Dedifferentiated amniotic fluid mesenchymal stem cell (primary cell): ENCODE measurements around the gene CLINT1.
"Not testable (repeated sequence)": the region's sequence is repeated elsewhere in the genome, so short reads cannot be mapped to it uniquely, and the experiment has no call there.

ENCODE experiments used
- DNase-seq: peaks from one replicate; pipeline ENCODE4 v3.0.0-alpha.2; 2016; ENCODE audit errors: extremely low spot score

CLINT1 gene

DNA sequence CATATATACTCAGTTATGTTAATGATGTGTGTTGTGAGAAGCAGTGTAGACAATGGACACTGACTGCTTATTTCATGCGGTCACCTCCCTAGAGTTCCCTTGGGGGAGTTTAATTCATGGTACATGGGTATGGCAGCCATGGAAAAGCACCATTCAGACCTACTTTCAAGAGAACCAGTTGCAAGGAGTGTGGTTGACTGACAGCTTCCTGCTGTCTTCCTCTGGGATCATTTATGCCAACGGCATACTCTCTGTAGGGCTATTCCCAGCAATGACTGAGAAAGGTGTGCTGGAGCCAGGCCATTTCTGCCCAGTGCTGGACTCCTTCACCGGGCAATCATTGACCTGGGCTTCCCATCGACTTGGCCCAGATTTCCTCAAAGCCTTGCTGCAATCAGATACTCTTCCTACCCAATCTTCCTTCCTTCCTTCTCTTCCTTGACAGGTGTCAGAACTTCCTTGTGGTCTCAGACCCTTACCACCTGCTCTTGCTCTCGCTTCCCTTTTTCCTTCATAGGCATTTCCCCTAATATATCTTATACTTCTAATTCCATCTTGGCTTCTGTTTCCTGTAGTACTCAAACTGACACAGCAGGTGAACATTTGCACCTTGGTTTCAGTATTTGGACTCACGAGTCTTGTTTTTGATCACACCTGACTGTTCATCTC lies 3.4 kb upstream of the CLINT1 start:
- no peak for DNase-seq

DNA sequence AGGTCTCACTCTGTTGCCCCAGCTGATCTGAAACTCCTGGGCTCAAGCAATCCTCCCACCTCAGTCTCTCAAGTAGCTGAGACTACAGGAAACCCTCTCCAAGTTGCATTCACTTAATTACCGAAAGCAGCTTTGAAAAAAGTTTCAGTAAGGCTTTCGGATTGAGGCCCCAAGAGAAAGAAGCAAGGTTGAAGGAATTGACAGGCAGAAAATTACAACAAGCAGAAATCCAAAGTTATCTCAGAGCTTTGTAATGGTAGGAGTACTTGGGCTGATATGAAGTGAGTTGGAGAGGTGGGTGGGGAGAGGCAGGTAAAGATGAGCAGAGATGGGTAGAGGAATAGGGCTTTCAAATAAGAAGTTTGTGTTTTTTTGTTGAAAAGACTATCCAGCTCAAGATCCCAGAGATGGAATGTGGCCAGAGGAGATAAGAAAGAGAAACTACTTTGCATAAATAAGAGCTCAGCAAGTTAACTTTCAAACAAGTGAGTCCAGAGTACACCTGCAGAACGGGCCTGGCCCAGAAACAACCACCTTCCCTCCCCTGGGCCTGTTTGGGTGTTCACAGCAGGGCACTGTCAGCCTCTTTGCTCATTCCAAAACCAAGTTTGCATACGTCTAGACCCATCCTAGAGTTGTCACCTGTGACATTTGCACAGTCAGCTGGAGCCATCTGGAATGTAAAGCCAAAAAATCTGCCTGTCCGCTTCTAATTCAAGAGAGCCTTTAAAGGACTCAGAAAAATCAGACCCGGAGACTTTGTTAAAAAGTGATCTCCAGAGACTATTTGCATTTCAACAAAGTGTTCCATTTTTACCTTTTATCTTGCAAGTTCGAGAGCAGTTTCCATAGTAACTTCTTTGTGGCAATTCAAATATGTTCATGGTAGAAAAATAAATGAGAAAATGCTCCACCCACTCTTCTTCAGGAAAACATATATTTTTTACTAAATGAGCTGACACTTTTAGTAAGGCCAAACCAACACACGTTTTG lies 2.2 kb upstream of the CLINT1 start:
- no peak for DNase-seq

DNA sequence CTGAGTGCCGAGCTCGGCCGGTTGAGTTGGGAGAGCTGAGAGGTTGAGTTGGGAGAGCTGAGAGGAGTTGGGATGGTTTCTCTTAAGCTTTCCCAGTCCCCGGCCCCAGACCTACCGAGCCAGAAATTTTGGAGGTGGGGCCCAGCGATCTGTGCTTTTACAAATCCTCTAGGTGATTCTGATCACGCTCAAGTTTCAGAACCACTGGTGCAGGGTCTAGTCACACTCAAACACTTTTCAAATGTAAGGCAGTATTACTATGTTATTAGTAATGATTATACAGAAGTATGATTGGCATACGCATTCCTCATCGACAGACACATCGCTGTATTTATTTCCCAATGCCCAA lies 256 bp upstream of the CLINT1 start:
- DNase-seq: no peak

DNA sequence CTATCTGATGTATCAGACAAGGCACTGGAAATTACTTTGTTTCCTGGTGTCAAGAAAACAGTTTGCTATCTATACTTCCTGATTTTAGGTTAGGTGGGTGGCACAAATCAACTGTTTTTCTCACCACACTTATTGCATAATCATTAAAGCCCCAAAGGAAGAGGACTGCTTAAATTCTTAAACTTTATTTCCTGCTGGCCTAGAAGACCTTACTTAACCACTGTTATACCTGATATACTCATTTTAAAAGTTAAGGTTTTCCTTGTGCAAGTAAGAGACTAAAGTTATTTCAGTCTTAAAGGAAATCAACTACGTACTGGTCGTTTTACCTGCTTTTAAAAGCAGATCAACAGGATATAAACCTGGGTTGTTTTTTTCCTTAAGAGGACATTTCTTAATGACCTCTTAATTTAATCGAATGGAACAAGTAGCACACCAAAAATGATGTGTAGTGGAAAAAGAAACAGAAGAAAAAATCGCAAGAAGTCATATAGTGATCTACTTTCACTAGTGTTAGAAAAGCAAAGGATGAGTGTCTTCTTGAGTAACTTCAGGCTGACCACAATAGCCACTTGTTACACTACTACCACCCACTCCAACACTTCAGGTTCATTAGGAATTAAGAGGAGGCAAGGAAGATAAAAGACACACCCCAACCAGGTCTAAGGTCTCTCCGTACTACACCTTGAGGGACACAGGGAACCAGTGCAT lies 974 bp downstream of the CLINT1 start:
- DNase-seq: no peak

DNA sequence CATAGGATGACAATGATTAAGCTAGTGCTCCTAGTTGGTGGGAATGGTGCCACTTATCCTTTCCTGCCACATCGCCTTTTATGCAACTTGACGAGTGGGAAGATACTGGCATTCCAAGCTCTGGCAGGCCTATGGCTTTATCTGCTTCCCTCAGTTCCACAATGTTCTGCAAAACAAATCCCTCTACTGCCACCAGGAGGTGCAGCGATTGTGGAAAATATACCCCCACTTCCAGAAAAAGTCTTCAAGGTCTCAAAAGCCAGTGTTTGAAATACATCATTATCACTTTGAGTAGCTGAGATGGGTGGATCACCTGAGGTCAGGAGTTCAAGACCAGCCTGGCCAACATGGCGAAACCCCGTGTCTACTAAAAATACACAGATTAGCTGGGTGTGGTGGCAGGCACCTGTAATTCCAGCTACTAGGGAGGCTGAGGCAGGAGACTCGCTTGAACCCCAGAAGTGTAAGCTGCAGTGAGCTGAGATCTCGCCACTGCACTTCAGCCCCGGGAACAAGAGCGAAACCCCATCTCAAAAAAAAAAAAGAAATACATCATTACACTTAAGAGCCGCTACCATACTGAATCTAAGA lies 3.4 kb downstream of the CLINT1 start:
- DNase-seq: peak; percentile 72

DNA sequence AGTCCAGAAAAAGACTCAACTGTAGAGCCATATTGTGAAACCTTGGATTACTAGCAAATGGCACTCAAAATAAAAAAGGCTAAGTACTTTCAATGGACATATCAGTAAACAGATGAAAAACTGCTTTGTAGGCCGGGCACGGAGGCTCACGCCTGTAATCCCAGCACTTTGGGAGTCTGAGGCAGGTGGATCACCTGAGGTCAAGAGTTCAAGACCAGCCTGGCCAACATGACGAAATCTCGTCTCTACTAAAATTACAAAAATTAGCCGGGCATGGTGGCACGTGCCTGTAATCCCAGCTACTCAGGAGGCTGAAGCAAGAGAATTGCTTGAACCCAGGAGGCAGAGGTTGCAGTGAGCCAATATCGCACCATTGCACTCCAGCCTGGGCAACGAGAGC lies 5.6 kb downstream of the CLINT1 start:
- DNase-seq: not testable (repeated sequence)

DNA sequence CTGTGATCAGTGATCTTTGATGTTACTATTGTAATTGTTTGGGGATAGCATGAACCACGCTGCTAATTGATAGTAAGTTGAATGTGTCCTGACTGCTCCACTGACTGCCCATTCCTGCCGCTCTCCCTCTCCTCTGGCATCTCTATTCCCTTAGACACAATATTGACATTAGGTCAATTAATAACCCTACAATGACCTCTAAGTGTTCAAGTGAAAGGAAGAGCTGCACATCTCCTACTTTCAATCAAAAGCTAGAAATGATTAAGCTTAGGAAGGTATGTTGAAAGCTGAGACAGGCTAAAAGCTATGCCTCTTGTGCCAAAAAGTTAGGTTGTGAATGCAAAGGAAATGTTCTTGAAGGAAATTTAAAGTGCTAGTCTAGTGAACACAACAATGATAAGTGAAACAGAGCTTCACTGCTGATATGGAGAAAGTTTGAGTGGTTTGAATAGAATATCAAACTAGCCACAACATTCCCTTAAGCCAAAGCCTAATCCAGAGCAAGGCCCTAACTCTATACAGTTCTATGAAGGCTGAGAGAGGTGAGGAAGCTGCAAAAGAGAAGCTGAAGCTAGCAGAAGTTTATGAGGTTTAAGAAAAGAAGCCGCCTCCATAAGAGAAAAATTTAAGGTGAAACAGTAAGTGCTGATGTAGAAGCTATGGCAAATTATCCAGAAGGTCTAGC lies 12.9 kb downstream of the CLINT1 start:
- DNase-seq: no peak

DNA sequence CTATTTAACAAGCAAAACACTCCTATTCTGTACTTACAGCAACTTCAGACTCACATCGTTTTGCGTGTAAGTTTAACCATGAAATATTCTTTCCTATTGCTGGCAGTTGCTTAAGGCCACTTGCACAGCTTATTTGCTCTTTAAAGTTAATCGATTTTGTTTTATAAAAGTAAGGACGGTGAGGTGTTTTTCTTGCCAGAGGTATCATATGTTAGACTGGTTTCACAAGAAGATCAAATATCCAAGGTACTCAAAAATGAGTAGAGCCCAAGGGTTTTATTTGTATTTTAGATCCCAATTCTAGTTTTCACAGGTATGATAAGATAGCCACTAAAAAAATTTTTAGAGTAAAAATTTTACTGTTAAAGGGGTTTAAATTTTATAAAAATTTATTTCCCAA lies 16.2 kb downstream of the CLINT1 start:
- DNase-seq: no peak

DNA sequence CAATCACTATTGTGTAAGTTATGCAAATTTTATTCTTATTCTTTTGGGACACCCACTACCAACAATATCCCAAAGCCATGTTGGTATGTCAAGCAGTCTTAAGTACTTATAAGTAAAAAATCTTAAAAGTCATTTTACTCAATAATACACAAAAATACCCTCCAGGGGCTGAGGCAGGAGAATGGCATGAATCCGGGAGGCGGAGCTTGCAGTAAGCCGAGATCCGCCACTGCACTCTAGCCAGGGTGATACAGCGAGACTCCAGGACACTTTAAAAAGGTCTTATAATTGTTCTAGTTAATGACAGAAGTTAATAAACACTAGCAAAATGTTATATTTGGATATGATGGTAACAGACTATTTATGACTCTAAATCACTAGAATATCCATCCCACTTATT lies 16.8 kb downstream of the CLINT1 start:
- no peak for DNase-seq

DNA sequence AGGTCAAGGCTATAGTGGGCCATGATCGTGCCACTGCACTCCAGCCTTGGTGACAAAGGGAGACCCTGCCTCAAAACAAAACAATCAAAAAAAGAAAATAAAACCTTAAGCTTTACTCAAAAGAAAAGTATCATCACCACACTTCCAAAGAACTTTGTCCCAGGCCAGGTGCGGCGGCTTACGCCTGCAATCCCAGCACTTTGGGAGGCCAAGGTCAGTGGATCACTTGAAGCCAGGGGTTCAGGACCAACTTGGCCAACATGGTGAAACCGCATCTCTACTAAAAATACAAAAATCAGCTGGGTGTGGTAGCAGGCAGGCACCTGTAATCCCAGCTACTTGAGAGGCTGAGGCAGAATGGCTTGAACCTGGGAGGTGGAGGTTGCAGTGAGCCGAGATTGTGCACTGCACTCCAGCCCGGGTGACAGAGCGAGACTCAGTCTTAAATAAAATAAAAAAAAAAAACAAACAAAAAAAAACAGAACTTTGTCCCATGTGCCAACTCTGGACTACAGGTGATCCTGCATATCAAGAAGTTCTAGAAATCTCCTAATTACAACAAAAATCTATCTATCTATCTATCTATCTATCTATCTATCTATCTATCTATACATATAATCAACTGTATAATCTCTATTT lies 19.7 kb downstream of the CLINT1 start:
- DNase-seq: no peak

DNA sequence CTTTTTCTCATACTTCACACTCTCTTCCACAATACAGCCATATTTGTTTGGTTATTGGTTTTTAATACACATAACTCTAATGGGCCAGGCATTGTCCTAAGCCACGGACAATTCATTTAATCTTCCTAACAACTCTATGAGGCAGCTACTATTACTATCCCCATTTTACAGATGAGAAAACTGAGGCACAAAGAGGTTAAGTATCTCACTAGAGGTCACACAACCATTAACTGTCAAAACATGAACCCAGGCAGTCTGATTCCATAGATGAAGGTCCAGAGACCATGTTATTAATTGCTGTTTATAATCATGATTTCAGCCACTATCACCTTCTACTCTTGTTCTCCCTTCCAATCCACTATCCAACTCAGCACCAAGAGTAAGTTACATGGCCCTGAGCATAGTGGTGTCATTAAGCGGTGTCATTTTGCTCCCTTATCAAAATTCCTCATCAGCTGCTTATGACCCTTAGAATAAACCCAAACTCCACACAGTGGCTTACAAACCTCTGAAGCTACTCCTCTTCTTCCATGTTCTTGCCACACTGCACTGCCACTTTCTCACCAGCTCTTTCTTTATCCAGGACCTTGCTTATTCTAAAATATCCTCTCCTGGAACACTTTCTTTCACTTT lies 22.7 kb downstream of the CLINT1 start:
- DNase-seq: no peak

DNA sequence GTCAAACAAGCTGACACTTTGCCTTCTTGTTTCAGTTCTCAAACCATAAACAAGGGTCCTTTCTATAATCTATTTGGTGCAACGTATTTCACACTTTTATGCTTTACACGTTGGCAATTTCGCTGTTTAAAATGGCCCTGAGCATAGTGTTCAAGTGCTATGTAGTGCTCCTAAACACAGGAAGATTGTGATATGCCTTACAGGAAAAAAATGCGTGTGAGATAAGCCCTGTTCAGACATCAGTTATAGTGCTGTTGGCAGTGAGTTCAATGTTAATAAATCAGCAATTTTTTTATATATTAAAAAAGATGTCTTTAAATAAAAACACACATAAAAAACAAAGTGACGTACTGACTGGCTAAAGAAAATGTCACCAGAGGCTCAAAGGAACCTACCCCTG lies 23.9 kb downstream of the CLINT1 start:
- no peak for DNase-seq

DNA sequence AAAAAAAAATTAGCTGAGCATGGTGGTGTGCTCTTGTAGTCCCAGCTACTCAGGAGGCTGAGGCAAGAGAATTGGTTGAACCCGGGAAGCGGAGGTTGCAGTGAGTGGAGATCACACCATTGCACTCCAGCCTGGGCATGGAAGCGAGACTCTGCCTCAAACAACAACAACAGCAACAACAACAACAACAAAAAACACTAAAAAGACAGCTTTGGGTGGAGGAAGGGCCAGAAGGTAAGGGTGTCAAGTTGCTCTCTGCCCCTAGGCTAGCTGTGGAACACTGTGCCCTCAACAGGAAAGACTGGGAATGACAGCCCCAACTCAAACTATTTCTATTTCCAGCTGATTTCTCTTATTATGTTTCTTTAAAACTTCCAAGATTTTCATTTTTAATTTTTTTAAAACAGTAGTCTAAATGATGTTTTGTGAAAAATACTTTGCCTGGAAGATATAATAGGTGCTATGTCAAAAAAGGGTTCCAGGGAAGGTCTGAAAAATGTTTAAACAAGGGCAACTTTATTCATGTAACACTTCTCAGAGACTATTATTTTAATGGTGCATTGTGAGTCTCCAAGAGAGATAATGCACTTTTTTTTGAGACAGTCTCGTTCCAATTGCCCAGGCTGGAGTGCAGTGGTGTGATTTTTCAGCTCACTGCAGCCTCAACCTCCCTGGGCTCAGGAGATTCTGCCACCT lies 29.9 kb downstream of the CLINT1 start:
- no peak for DNase-seq

DNA sequence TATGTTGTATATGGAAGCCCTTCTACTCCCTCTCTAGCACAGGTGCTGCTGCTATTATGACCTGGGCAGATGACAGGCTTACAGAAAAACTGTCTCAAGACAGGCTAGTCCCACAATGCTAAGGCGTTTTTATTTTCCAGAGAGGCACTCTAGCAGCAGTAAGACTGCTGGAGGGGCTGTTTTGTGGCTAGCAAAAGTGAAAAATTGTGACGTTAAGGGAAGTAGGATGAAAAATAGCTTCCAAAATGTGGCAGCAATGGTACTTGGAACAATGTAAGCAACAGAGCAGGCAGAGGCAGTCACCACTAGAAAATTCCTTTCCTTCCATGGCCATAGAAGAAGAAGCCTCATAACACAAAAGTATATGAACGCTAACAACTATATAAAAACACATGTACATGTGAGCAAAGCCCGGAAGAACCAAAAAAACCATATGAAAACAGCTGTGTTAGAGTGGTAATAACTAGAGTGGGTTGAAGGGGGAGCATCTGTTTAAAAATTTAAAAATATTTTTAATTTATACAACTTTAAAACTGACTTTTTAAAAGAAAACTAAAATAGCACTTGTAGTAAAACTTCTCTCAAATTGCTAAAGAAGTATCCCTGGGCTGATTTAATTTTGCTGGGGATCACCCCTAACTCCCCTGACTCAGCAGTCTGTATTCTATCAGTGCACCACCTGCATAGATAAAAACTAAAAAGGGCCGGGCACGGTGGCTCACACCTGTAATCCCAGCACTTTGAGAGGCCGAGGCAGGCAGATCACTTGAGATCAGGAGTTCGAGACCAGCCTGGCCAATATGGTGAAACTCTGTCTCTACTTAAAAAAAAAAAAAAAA lies 30.6 kb downstream of the CLINT1 start:
- DNase-seq: no peak

DNA sequence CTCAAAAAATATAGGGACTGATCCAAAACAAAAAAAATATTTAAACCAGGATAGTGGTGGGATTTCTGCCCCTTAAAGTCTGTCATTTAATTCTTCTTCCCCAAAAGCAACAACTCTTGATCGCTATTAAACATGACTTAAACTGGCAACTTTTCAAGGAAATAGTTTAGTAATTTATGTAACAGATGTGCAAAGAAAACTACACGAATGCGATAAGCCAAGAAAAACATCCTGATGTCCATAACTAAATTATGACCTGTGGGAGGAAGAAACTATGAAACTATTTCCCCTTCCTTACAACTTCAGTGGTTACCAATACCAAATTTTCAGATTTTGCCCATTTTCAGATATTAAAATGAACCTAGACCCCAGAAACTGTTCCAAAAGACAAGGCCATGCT lies 31.5 kb downstream of the CLINT1 start:
- peak; percentile 15 for DNase-seq

DNA sequence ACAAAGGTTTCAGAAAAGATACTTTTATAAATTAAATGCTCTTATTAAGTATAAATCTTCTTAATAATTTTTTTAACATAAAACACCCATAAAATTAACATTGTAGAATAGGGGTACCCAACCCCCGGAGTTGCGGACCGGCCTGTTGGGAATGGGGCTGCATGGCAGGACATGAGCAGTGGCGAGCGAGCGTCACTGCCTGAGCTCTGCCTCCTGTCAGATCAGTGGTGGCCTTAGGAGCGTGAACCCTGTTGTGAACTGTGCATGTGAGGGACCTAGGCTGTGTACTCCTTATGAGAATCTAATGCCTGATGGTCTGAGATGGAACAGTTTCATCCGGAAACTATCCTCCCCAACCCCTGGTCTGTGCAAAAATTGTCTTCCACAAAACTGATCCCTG lies 35.3 kb downstream of the CLINT1 start:
- DNase-seq: no peak

DNA sequence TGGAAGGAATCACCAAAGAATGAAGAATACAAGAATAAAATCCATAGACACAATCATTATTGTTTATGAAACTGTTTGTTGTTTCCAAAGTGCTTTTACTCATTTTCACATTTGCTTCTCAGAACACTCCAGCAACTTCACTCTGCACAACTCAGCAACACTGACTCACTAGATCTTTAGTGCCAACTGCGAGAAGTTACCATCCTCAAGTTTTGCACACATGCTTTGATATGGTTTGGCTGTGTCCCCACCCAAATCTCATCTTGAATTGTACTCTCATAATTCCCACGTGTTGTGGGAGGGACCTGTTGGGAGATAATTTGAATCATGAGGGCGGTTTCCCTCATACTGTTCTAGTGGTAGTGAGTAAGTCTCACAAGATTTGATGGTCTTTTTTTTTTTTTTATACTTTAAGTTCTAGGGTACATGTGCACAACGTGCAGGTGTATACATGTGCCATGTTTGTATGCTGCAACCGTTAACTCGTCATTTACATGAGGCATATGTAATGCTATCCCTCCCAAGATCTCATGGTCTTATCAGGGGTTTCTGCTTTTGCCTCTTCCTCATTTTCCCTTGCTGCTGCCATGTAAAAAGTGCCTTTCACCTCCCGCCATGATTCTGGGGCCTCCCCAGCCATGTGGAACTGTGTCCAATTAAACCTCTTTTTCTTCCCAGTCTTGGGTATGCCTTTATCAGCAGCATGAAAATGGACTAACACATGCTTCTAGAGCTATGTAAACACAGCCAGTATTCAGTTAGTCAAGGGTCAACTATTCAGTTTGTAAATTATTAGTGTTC lies 36.9 kb downstream of the CLINT1 start:
- DNase-seq: no peak

DNA sequence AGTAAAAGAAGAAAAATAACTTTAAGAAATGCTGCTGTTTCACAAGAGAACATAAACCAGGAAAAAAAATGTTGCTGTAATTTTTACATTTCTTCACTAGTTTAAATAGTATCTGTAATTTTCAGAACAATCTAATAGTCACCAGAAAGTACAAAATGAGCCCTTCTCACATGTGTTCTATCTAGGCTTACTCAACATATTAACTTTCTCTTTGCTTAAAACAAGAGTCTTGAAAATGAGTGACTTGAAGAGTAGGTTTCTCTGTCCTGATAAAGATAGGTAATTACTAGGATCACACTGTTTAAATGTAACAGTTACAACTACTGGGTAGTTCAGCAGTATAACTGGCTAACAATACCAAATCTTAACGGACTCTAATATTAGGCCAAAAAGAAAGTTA lies 37.5 kb downstream of the CLINT1 start:
- DNase-seq: no peak
